Activated CD8-positive, alpha-beta memory T cell treated with anti-CD3 and anti-CD28 coated beads for 4 hours (primary cell): Measurements from ENCODE around the gene ZEB2.

Experiments used
- DNase-seq, 2 donors: peaks; one replicate each; pipeline ENCODE4 v3.0.0-alpha.2; 2020; ENCODE audit warnings: low read depth in 2 of 2

The ZEB2 gene

DNA sequence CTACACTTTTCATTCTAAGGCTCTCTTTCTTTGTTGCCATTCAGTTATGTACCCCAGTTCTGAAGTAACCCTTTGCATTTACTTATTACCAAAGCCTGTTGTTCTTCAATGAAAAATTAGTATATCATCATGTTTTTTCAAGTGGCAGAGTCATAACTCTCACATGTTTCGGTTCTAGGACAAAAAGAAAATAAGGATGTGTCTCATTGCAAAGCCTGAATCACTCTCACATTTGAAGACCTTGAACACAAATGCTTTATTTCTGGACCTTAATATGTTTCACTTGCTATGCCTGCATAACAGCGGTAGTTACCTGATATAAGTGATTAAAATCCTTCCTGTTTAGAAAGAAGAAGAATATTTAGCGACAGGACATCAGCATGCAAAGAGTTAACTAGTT, 49.1 kb downstream of the ZEB2 start:
- DNase-seq: no peak

DNA sequence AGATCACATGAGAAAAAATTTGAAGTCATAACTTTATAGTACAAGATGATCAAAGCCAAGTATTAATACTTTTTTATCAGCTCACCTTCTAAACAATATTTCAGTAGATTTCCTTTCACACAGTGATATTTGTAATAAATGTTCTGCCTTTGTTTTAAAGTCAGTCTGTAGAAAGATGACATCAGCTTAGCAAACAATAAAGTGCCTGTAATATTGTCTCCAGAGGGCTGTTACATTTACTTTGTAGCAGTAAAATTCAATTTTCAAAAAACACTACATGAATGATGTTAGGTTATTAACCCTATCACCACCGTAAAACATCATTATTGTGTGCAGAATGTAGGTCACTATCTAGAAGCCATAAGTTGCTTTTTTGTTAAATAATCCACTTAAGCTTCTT, 49.6 kb downstream of the ZEB2 start:
- no peak for DNase-seq

DNA sequence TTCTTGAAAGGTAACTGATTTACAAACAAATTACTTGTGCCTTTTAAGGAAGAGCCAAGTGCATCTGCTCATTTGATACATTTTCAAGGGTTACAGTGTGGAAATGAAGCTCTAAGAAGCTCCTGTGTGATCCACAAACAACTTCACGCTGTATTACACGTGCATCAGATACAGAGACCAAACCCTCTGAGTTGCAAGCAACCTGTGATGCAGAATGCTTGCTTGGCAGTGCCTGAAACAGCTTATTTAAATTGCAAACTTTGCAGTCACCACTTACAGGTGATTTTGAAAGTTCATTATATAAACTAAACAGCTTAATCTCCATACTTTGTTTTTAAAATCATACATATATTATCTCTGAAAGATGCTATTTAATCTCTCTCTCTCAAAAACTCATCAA, 50.1 kb downstream of the ZEB2 start:
- no peak for DNase-seq

DNA sequence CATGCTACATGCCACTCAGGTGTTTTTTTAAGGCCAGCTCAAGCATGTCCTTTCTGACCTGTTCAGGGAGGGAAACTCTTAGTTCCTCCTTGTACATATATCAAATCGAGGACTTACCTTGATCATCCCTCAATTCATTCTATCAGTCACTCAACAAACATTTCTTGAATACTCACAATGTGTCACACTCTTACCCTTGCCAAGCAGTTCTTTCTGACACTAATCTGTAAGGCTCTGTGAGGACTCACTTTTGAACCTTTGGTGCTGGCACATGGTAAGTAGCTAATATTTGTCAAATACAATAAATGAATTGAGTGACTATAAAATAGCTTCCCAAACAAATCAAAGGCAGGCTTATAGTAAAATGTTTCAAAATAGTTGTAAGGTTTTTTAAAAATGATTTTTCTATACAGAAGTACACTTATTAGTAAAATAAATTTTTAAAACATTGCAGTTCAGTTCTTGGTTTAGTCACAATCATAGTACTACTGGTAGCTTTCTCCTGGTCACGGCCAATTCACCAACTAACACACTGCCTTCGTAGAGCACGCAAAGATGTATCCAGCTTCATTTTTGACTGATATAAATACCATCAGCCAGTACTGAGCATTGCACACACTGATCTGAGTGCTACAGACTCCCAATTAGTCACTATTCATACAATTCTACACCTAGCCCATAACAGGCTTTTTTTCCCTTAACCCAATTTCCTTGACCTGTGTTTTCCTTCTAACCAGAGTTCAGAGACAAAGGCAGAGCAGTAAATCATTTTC, 50.9 kb downstream of the ZEB2 start:
- DNase-seq: no peak

DNA sequence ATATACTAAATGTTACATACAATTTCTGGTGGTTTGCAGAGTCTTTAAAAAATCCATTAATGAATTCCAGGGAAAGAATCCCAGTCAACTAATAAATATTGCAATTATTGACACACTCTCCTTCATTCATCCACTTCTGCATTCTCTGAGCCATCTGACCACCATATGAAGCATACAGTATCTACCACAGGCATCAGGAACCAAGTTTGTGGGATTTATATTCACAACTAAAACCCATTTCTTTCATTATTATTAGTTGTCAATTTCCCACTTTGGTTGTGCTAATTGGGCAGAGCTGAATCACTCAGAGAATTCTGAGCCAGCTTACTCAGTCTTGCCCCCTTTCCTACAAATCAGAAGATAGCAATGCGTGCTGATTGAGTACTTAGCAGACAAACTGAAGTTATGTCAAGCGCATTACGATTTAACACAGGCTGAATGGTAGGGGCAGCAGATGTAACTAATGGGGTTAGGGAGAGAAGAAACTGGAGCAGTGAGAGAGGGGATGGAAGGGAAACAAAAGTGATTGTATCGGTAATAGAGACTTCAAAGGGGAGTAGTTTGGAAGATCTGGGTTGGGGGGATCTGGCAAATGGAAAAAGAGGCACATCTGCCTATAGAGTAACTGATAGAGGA, 52.3 kb downstream of the ZEB2 start:
- DNase-seq: no peak

DNA sequence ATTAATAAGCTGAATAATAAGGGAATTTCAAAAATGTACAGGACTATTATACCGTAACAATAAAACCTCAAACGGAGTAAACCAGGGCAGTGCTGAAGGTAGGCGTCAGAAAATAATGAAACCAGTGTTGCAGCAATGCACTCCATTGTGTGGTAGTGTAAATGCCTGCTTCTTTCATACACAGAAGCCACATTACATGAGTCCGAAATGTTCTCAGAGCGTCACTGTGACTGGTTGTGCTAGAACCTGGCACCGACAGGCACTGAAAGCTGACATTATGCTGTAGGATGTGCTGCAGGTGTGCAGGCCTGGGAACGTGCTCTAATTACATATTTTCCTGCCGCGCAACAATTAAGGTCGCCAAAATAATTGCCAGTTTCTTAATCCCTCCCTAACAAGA, 53.3 kb downstream of the ZEB2 start:
- DNase-seq: no peak

DNA sequence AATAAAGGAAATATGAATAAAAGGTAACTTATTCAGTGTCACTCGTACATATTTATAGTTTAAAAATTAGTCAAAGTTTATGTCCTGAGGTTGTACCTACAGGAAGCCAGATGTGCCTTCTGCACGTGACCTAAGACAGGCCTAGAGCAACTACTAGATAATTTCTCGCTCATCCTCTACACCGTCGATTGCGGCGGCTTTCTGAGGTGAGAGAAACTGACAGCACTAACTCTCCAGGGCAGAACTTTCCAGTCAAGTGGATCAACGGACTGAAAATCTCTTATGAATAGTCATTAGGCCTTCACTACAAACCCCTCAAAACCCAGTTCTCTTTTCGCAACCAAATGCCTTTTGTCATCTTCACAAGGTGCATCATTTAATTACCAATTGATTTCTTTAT, 54.2 kb downstream of the ZEB2 start:
- DNase-seq: no peak

DNA sequence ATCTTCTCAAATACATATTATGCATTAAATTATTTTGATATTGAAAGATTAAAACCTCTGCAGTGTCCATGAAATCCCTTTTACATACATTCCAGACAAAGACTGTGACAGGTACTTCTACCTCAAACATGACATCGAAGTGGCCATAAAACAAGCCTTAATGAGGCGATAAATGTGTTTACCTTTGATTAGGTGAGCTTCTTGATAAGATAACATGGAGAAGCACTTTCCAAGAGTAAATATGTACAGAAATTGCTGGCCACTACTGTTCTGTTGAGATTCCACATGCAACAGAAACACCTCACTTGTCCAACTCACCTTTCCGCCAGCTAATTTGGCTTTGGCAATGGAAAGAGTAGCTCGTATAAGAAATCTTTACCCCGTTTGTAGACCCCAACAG, 55.2 kb downstream of the ZEB2 start:
- DNase-seq: no peak

DNA sequence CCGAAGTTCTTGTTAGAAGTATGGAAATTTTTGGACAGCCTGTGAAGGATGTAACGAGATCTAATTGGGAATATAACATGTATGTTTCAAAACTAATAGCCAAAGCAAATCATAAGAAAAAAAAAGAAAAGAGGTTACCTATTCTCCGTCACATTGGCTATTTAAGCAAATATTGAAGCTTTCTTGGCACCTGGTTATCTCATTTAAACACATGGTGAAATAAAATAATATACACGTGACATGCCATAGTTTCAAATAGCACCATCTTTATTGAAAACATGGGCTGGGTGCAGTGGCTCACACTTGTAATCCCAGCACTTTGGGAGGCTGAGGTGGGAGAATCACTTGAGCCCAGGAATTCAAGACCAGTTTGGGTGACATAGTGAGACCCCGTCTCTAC, 56.7 kb downstream of the ZEB2 start:
- DNase-seq: no peak

DNA sequence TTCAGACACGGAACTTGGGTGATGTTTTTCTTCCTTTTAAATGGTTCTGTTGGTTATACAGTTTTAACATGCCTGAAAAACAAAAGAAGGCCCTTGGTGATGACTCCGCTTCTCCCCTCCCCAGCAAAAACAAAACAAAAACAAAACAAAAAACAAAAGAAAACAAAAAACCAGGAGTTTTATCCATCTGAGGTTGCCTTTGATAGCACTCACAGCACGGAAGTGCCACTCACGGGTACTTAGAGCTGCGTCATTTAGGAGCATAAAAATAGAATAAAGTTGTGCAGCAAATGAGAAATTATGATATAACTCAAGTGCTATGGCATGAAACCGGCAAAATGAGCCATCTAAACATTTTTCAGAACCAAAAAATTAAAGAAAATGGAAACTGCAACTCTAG, 57.7 kb downstream of the ZEB2 start:
- no peak for DNase-seq

DNA sequence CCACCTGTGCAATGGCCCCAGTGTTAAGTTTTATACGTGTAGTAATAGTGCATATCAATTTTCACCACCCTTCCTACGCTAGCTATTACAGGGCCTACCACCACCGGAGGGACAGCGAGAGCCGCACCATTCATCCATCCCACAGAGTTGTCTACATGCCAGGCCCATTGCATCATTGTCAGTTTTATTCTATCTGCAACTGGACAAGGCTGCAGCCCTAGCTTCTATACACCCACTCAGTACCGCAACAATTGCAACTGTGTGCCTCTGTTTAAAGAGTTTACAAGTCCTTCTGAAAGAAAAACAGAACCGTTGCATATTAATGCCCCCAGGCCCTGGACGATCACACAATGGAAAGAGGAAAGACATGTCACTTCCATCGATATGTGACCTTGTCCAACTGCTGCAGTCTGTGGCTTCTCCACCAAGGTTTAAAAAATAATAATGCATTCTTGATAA, 58.6 kb downstream of the ZEB2 start:
- DNase-seq: no peak

DNA sequence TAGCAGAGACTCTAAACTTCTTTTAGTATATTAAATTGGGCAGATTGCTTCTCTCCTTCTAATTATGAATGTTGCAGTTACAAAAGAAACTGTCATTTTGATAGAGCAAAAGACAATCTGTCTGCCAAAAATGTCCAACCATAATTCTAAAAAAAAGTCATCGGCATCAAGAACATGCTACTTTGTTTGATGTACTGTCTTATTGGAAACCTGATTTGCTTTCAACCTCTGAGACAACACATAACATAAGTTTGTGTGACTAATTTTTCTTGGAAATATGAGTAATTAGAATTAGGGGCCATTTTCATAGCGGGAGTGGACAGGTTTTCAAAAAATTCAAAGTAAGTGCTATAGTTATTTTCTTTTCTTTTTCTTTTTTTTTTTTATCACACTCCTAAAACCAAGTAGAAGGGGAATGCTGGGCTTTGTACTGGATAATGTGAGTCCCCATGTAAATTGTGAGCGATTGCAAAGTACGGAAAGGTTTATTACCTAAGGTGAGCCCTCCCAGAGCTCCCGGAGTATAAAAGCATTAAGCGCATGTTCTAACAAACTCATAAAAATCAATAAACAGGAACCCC, 59.1 kb downstream of the ZEB2 start:
- DNase-seq: no peak

DNA sequence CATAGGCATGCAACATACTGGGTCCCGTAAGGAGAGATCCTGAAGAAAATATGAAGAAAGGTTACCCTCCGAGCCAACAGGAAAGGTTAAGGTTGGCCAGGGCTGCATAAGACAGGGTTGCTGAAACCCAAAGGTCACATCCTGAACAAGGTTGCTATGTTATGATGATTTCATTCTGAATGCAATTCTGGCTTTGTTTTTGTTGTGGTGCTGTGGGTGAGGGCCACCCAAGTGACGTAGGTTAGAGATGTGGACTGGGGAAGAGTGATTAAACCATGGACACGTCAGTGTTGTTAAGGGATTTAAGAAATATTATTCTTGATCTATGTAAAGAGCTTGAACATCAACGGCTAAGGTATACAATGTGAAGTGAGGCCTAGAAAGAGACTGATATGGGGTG, 60.0 kb downstream of the ZEB2 start:
- DNase-seq: peak in 1 of 2 donors; percentile 14

DNA sequence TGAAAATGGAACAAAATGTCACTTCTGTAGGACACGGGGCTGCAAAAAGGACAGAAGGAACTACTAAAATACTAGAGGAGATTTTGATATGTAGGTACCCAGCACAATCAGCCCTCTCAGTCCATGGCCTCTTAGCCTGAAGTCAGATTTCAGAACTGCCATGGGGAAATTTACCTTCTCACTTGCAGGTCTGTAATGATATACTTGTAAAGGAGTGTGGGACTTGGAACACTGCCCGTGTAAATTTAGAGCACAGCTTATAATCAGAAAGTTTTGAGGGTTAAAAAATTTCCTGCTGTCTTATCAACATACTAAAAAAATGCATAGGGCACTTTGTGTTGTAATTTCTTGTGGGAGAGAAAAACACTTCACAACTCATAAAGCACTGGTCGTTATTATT, 60.6 kb downstream of the ZEB2 start:
- no peak for DNase-seq

DNA sequence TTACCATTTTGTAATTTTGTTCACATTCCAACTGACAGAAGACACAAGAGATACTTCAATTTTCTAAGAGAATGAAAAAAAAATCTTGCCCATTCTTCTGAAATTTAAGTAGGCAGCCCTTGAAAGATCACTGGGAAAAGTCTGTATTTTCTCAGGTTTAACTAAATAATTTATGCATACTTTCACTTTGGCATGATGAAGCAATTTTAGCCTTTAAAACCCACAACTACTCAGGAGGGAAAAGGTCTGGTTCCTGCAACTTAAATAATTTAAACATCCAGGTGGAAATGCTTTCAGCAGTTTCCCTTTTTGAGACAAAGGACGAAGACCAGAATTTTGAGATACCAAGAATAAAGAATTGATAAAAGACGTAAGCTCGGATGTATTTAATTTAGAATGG, 61.4 kb downstream of the ZEB2 start:
- DNase-seq: no peak

DNA sequence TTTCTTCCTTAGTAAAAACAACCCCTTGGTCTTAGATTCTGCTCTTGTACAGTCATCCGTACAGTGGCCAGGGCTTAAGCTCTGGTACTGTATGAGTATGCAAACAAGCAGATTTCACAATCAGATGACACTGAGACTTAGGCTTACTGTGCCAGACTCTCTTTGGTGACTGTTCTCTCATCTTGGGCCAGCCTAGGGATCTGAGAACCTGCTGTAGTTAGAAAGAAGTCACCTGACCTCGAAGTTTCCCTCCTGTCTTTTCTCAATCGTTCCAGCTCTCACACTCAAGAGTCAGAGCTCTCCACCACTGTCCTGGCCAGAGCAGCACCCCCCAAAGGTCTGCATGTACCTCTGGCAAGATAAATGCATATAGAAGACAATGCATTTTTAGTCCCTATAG, 63.2 kb downstream of the ZEB2 start:
- DNase-seq: no peak

DNA sequence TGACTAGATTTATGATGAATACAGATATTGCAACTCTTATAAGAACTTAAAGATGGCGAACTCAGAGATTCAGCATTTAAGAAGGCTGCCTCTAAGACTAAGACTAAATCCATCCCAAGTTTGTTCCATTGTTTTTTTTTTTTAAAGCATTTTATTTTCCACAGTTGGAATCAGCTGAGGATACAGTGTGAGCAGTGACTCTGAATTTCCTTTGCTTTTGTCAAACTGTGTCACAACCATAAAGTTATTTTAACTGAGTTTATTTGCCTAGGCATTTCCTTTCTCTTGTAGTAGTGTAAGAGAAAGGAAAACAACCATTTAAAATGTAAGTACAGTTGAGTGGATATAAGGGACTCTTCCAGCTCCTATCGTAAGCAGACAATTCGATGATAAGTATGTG, 63.9 kb downstream of the ZEB2 start:
- no peak for DNase-seq

DNA sequence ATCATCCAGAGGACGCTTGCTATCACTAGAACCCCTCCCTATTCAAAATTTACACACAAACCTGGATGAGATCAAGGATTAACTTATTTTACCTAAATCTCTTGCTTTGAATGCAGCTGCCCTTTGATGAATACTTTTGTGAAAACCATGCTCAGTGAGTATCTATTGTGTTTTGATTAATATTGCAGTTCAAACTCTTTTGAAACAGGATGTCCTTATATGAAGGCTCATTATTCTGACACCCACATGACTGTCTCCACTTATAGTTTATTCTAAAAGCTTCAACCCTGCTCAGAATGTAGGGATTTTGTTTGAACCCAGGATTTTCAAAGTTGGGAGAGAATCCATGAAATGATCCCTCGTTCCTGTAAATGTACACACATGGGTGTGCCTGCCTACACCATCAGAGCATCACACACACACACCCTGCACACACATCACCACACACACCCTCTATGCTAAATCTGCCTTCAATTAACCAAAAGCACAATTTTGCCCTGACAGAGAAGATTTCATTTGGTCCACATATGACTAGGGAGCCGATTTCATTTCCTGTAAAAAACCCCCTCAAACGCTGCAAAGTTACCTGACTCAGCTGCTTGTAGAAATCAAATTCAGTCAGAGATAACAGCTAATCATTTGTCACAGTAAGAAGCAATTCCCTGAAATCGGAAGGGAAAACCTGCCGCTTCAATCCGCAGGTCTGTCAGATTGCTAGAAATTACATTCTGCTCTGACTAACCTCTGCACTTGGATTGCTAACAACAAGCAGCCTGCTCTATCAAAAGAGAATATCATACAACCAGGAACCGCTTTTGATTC, 65.2 kb downstream of the ZEB2 start:
- no peak for DNase-seq

DNA sequence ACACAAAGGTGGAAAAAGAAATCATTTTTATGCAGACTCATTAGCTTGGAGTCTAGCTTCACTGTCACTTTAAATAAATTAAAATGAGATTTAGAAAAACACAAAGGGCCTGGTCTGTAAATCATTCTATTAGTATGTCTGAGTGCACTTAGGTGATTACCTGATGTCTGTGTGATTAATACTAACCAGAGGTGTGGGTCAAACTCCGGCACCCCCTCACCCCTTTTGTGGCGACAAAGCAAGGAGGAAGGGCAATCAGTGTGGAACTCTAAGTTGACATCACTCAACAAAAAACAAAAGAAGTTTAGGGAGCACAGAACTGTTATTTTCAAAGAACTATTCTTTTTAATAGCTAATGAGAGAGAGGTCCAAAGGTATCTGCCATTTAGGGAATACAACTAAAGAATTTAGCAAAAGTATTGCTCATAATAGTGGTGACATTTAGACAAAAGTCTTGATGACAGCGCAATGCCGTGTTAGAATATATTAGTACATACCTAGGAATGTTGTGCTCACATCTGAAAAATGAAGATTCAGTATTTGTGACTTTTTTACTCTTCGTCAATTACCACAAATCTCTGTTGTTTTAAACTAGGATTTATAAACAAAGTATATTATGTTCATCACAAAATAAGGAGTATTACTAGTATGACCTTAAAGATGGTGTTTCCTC, 66.3 kb downstream of the ZEB2 start:
- no peak for DNase-seq

DNA sequence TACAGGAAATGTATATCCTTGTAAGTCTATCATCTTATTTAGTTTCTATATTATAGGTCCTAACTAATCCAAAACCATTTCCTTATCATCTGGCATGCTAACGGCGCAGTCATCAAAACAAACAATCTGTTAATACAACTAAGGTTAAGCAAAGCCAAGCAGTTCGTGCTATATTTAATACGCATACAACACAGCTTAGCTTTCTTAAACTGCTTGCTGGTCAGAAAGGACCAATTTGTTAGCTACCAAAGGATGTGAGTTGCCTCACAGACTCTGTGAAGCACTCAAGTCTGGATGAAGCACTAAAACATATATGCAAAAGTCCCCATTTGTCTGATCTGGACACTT, 67.0 kb downstream of the ZEB2 start:
- DNase-seq: no peak

DNA sequence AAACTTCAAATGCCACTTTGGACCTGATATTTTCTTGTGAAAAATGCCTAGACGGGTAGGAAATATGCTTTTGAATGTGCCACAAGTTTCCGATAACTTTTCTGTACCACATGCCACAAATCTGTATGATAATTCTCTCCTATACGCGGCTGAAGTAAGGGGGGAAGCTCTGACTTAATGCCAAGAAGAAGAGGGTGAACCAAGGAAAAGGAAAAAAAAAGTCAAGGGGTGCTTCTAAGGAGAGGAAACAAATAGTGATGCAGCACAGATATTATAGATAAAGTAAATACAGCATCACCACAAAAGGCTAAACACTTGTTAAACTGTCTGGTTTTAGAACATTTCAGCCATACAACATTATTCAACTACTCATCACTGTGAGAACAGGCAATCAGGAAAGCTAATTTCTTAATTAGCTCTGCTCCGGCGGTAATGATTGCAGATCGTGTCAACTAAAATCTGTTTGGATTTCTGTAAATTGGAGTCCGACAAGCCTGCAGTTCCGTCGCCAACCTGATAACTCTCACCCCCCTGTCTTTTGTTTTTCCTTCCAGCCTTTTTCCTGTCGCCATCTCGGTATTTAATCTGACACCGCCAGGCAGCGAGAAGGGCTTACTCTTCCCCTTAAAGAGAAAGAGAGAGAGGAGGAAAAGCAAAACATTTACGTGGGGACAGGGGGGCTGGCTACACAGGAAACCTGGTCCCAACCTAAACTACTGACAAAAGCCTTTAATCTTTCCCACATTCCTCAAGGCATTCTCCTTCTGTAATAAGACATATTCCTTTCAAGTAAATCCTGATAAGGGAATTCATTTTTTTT, 67.5 kb downstream of the ZEB2 start:
- DNase-seq: no peak
